SK-N-SH (cell line): ENCODE measurements around the gene PARP15. TPM values are rescaled to one million over a fixed set of nuclear protein-coding genes. Genes with fewer than 3 reads are reported as not detected.

ENCODE experiments used
- CTCF ChIA-PET: fragments of 300-600, 350-600 bp; formaldehyde crosslinking; extraction: SDS; loops from one replicate; lab custom pipeline; 2021; lab: Yijun Ruan, JAX
- POLR2A ChIA-PET: fragments of 350-600 bp; sonication (Branson Sonifier 250); formaldehyde crosslinking; extraction: SDS; loops from one replicate; lab custom pipeline; 2020; ENCODE audit warnings: antibody characterized with exemption, inconsistent platforms; lab: Yijun Ruan, JAX
- DNase-seq: peaks from one replicate; pipeline ENCODE4 v3.0.0; 2012
- H2AFZ ChIP-seq: fragments of 200-600 bp; sonication (generic); 2 replicates; pipeline ENCODE4 v1.8.1; 2016; ENCODE audit warnings: antibody characterized with exemption, mild to moderate bottlenecking, low read depth
- H3F3A ChIP-seq: fragments of 200-600 bp; sonication (generic); replicated peaks from 2 replicates; pipeline ENCODE3; 2016; ENCODE audit warnings: antibody characterized with exemption, mild to moderate bottlenecking; ENCODE audit not compliant: insufficient read depth
- H3K27ac ChIP-seq, 2 experiments: fragments of 200-500 bp in 1 of 2; fragments of 200-600 bp in 1 of 2; sonication (Bioruptor generic) in 1 of 2; sonication (generic), shearing (Covaris generic) in 1 of 2; 2 replicates each; pipeline versions ENCODE4 v1.5.1 to v1.6.1; 2014 to 2016; ENCODE audit warnings: low read depth in 2 of 2, inconsistent platforms in 1 of 2, low read length in 1 of 2, mild to moderate bottlenecking in 1 of 2, mixed read lengths in 1 of 2
- H3K27me3 ChIP-seq: fragments of 200-600 bp; sonication (generic), shearing (Covaris generic); 2 replicates; pipeline ENCODE4 v1.6.1; 2016; ENCODE audit warnings: mixed run types; ENCODE audit not compliant: insufficient read depth
- H3K36me3 ChIP-seq, 2 experiments: fragments of 200-500 bp in 1 of 2; fragments of 200-600 bp in 1 of 2; sonication (Bioruptor generic) in 1 of 2; sonication (generic) in 1 of 2; replicated peaks in 1 of 2; 2 replicates each; pipeline versions ENCODE3 to v1.5.1; 2014 to 2016; ENCODE audit warnings: low read length in 1 of 2, mild to moderate bottlenecking in 1 of 2; ENCODE audit not compliant: insufficient read depth in 2 of 2, control insufficient read depth in 1 of 2
- H3K4me1 ChIP-seq, 2 experiments: fragments of 200-500 bp in 1 of 2; fragments of 200-600 bp in 1 of 2; sonication (Bioruptor generic) in 1 of 2; sonication (generic), shearing (Covaris generic) in 1 of 2; 2 replicates each; pipeline versions ENCODE4 v1.5.1 to v1.6.1; 2014 to 2016; ENCODE audit warnings: low read depth in 1 of 2, low read length in 1 of 2, mixed run types in 1 of 2; ENCODE audit not compliant: insufficient read depth in 2 of 2, control insufficient read depth in 1 of 2
- H3K4me2 ChIP-seq: fragments of 200-600 bp; sonication (generic), shearing (Covaris generic); 2 replicates; pipeline ENCODE4 v1.6.1; 2017; ENCODE audit warnings: mixed run types
- H3K4me3 ChIP-seq, 2 experiments: fragments of 200-500 bp in 1 of 2; fragments of 200-600 bp in 1 of 2; sonication (Bioruptor generic) in 1 of 2; sonication (generic), shearing (Covaris generic) in 1 of 2; 2 replicates each; pipeline versions ENCODE4 v1.5.1 to v1.8.1; 2014 to 2016; ENCODE audit warnings: low read depth in 2 of 2, inconsistent platforms in 1 of 2, low read length in 1 of 2, mild to moderate bottlenecking in 1 of 2, mixed read lengths in 1 of 2, moderate library complexity in 1 of 2
- H3K79me2 ChIP-seq: fragments of 200-600 bp; sonication (generic); 2 replicates; pipeline ENCODE4 v1.8.1; 2017; ENCODE audit warnings: mild to moderate bottlenecking; ENCODE audit not compliant: insufficient read depth
- H3K9ac ChIP-seq: fragments of 200-600 bp; sonication (generic); 2 replicates; pipeline ENCODE4 v1.6.1; 2017; ENCODE audit warnings: mixed run types
- H3K9me2 ChIP-seq: fragments of 200-600 bp; sonication (generic); 2 replicates; pipeline ENCODE4 v1.6.1; 2017; ENCODE audit warnings: mixed run types
- H3K9me3 ChIP-seq: fragments of 200-600 bp; sonication (generic); 2 replicates; pipeline ENCODE4 v1.6.1; 2017; ENCODE audit warnings: mixed run types, mild to moderate bottlenecking, moderate library complexity
- H4K20me1 ChIP-seq: fragments of 200-600 bp; sonication (generic); 2 replicates; pipeline ENCODE4 v1.6.1; 2017; ENCODE audit warnings: mild to moderate bottlenecking, mixed run types; ENCODE audit not compliant: insufficient read depth
- EP300 ChIP-seq, 2 experiments: IDR thresholded peaks; 2 replicates each; pipeline versions ENCODE4 v1.4.0 to v1.6.1; 2012; ENCODE audit warnings: borderline replicate concordance in 1 of 2, low read depth in 1 of 2, low read length in 1 of 2
- EZH2phosphoT487 ChIP-seq: fragments of 200-600 bp; sonication (generic); IDR thresholded peaks from 2 replicates; pipeline ENCODE4 v1.6.1; 2017; ENCODE audit warnings: low read depth, mixed run types, mild to moderate bottlenecking, antibody characterized with exemption, moderate library complexity, borderline replicate concordance
- FOSL2 ChIP-seq: IDR thresholded peaks from 2 replicates; pipeline ENCODE4 v1.4.0; 2012; ENCODE audit warnings: low read depth, mild to moderate bottlenecking, moderate library complexity, borderline replicate concordance
- FOXJ3 ChIP-seq: sonication (generic); formaldehyde crosslinking; IDR thresholded peaks from 2 replicates; pipeline ENCODE4 v1.5.1; 2020; ENCODE audit warnings: mild to moderate bottlenecking, missing genetic modification reagents
- FOXM1 ChIP-seq: IDR thresholded peaks from 2 replicates; pipeline ENCODE4 v1.4.0; 2012; ENCODE audit warnings: low read depth, mild to moderate bottlenecking
- GABPA ChIP-seq: IDR thresholded peaks from 2 replicates; pipeline ENCODE4 v1.4.0; 2012; ENCODE audit warnings: low read depth, mild to moderate bottlenecking
- MEF2A ChIP-seq: IDR thresholded peaks from 2 replicates; pipeline ENCODE4 v1.4.0; 2012; ENCODE audit warnings: low read depth, borderline replicate concordance
- MXI1 ChIP-seq: IDR thresholded peaks from 2 replicates; pipeline ENCODE4 v1.6.1; 2012; ENCODE audit warnings: mild to moderate bottlenecking, low read depth, low read length, improper control_type of control experiment
- PBX3 ChIP-seq: IDR thresholded peaks from 2 replicates; pipeline ENCODE4; 2012
- POLR2AphosphoS5 ChIP-seq: IDR thresholded peaks from 2 replicates; pipeline ENCODE4 v1.6.1; 2012; ENCODE audit warnings: low read depth, low read length
- RAD21 ChIP-seq: IDR thresholded peaks from 2 replicates; pipeline ENCODE4 v1.6.1; 2012; ENCODE audit warnings: mild to moderate bottlenecking, low read length
- RCOR1 ChIP-seq: fragments of 150-350 bp; IDR thresholded peaks from 2 replicates; pipeline ENCODE4 v1.6.1; 2017; ENCODE audit warnings: antibody characterized with exemption, low read length
- RFX5 ChIP-seq: IDR thresholded peaks from 2 replicates; pipeline ENCODE4 v1.6.1; 2012; ENCODE audit warnings: mild to moderate bottlenecking, improper control_type of control experiment, low read length
- RXRA ChIP-seq: IDR thresholded peaks from 2 replicates; pipeline ENCODE4 v1.4.0; 2012; ENCODE audit warnings: low read depth, mild to moderate bottlenecking, borderline replicate concordance
- SIN3A ChIP-seq: IDR thresholded peaks from 2 replicates; pipeline ENCODE4 v1.6.1; 2012; ENCODE audit warnings: low read depth, mild to moderate bottlenecking, low read length, moderate library complexity, borderline replicate concordance
- SMC3 ChIP-seq: IDR thresholded peaks from 2 replicates; pipeline ENCODE4 v1.6.1; 2012; ENCODE audit warnings: low read depth, low read length, improper control_type of control experiment
- TCF12 ChIP-seq: IDR thresholded peaks from 2 replicates; pipeline ENCODE4 v1.4.0; 2012
- USF1 ChIP-seq: IDR thresholded peaks from 2 replicates; pipeline ENCODE4 v1.4.0; 2012; ENCODE audit warnings: low read depth, borderline replicate concordance
- USF2 ChIP-seq: fragments of 150-350 bp; IDR thresholded peaks from 2 replicates; pipeline ENCODE4 v1.6.1; 2017; ENCODE audit warnings: antibody characterized with exemption, low read length, low read depth, borderline replicate concordance
- WGBS: methylation state at CpG from one replicate; pipeline ENCODE4 v1.1.6; 2017; ENCODE audit warnings: low lambda C conversion rate; 5-methylcytosine and 5-hydroxymethylcytosine counted together
- polyA plus RNA-seq, 3 experiments: library from polyadenylated mRNA; depleted of rRNA; stranded (reverse); fragments of >200 nt; gene quantifications; 2 replicates each; pipeline ENCODE4 v1.2.3, GENCODE V29; 2012
- TF ChIP-seq, protein P1 (sequence below): fragments of 200-600 bp; sonication (generic); IDR thresholded peaks from 2 replicates; pipeline ENCODE4 v1.6.1; 2017; ENCODE audit warnings: antibody characterized with exemption, mild to moderate bottlenecking, moderate library complexity
- TF ChIP-seq, protein P2 (sequence below): fragments of 150-350 bp; IDR thresholded peaks from 2 replicates; pipeline ENCODE4 v1.6.1; 2016; ENCODE audit warnings: mild to moderate bottlenecking, low read depth, low read length

PARP15 gene
- polyA plus RNA-seq, 1 of the 3 experiments (the other 2 are of a cell fraction), result not detected

GRCh38 chr3:122640437-122640999 lies 63.1 kb downstream of the PARP15 start:
- no peak overlapping the region for H3K27ac ChIP-seq
- no peaks in the 10 kb centered on the region for H3K4me1 ChIP-seq
- no peaks in the 10 kb centered on the region for H3K79me2 ChIP-seq
- ChIA-PET POLR2A (no interaction called here), CTCF (interaction anchor here (2.3 to 2.4 kb wide), 2 partner anchors 10 to 39 kb away, joined by 7 to 9 read pairs; no protein-coding TSS in a partner anchor)
- no peaks in the 10 kb centered on the region for H4K20me1 ChIP-seq
- TF ChIP-seq, protein P1, sequence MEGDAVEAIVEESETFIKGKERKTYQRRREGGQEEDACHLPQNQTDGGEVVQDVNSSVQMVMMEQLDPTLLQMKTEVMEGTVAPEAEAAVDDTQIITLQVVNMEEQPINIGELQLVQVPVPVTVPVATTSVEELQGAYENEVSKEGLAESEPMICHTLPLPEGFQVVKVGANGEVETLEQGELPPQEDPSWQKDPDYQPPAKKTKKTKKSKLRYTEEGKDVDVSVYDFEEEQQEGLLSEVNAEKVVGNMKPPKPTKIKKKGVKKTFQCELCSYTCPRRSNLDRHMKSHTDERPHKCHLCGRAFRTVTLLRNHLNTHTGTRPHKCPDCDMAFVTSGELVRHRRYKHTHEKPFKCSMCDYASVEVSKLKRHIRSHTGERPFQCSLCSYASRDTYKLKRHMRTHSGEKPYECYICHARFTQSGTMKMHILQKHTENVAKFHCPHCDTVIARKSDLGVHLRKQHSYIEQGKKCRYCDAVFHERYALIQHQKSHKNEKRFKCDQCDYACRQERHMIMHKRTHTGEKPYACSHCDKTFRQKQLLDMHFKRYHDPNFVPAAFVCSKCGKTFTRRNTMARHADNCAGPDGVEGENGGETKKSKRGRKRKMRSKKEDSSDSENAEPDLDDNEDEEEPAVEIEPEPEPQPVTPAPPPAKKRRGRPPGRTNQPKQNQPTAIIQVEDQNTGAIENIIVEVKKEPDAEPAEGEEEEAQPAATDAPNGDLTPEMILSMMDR, result no peak
- no peak overlapping the region for H3K4me3 ChIP-seq
- no peak overlapping the region for H3K4me2 ChIP-seq
- no peak overlapping the region for H2AFZ ChIP-seq
- H3K9me2 ChIP-seq, result no peaks in the 10 kb centered on the region
- no peaks in the 10 kb centered on the region; the same call in 1 of the 2 replicates for H3K27me3 ChIP-seq
- H3K9ac ChIP-seq, result no peak overlapping the region
- DNase-seq, result no peak
- no peaks in the 10 kb centered on the region for H3F3A ChIP-seq
- no peaks in the 10 kb centered on the region for H3K9me3 ChIP-seq
- H3K36me3 ChIP-seq, result no peaks in the 10 kb centered on the region

GRCh38 chr3:122642935-122643334 lies 65.5 kb downstream of the PARP15 start:
- ChIA-PET POLR2A (interaction anchor here (1.0 kb wide), 1 partner anchor 78 kb away, joined by 3 read pairs; no protein-coding TSS in a partner anchor), CTCF (no interaction called here)
- Histone ChIP-seq H3K36me3 (no peaks in the 10 kb centered on the region), H3K4me2 (no peak overlapping the region), H3K4me1 (no peaks in the 10 kb centered on the region), H3K9me2 (no peaks in the 10 kb centered on the region), H3K9me3 (no peaks in the 10 kb centered on the region), H3K4me3 (no peak overlapping the region), H3K79me2 (no peaks in the 10 kb centered on the region), H3K9ac (no peak overlapping the region), H3K27me3 (no peaks in the 10 kb centered on the region; the same call in 1 of the 2 replicates), H3F3A (no peaks in the 10 kb centered on the region), H3K27ac (no peak overlapping the region), H2AFZ (no peak overlapping the region), H4K20me1 (no peaks in the 10 kb centered on the region)
- no peak for TF ChIP-seq POLR2AphosphoS5
- no peak for TF ChIP-seq SIN3A
- no peak for TF ChIP-seq PBX3
- TF ChIP-seq, protein P2, sequence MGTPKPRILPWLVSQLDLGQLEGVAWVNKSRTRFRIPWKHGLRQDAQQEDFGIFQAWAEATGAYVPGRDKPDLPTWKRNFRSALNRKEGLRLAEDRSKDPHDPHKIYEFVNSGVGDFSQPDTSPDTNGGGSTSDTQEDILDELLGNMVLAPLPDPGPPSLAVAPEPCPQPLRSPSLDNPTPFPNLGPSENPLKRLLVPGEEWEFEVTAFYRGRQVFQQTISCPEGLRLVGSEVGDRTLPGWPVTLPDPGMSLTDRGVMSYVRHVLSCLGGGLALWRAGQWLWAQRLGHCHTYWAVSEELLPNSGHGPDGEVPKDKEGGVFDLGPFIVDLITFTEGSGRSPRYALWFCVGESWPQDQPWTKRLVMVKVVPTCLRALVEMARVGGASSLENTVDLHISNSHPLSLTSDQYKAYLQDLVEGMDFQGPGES, result no peak
- TF ChIP-seq TCF12, result no peak
- no peak for TF ChIP-seq FOXJ3
- TF ChIP-seq MEF2A, result no peak
- no peak for TF ChIP-seq RXRA
- no peak for TF ChIP-seq FOXM1
- TF ChIP-seq USF1, result no peak
- no peak for TF ChIP-seq GABPA
- TF ChIP-seq RAD21, result no peak
- TF ChIP-seq RCOR1, result no peak
- TF ChIP-seq EP300 (IDR thresholded peaks at IDR 0.05; ENCODE audit: borderline replicate concordance in 1 of 2, low read depth in 1 of 2, low read length in 1 of 2), result no peak
- TF ChIP-seq SMC3, result no peak
- no peak for TF ChIP-seq RFX5
- TF ChIP-seq USF2, result no peak
- TF ChIP-seq MXI1, result no peak
- TF ChIP-seq EZH2phosphoT487, result no peak
- no peak for TF ChIP-seq FOSL2
- DNase-seq, result no peak
- 47% methylated on average over 2 of the region's 2 CpGs for WGBS
